ENCODE data around the gene CCDC85B. TPM values are rescaled to one million over a fixed set of nuclear protein-coding genes. Genes with fewer than 3 reads are reported as not detected.

The CCDC85B gene
- total and polyA plus RNA-seq, 10 donors: 38.7 to 131 (median 51.3) TPM

- H3K9me3 ChIP-seq: no peaks in the 10 kb centered on the region
- no peak overlapping the region for H3K4me3 ChIP-seq
- H3K27me3 ChIP-seq (replicated peaks in 1 of 7): peaks cover 0 to 9% (median 0%) of the 10 kb centered on the region in 7 donors
- WGBS, 5 donors: 59 to 83% (median 62%) methylated on average over 4 of the region's 4 CpGs
- DNase-seq: no peak
- intact Hi-C loops (cut with DNase I; ENCODE audit: low total_unique reads): no loop called here
- H3K36me3 ChIP-seq: no peaks in the 10 kb centered on the region
- TF ChIP-seq CTCF (IDR thresholded peaks at IDR 0.05 in 8 of 11, conservative IDR thresholded peaks at IDR 0.05 in 3 of 11) (no peak), POLR2AphosphoS5 (IDR thresholded peaks at IDR 0.05) (no peak), POLR2A (IDR thresholded peaks at IDR 0.05) (no peak)
- H3K4me1 ChIP-seq: peaks cover 0 to 17% (median 7%) of the 10 kb centered on the region in 6 donors
- H3K27ac ChIP-seq: no peak overlapping the region
Observed at GRCh38 chr11:65937766-65938165, 47.3 kb downstream of the CCDC85B start.

Other genes with a start within 250 kb of the CCDC85B start
- 100 to 1,000 TPM in 1 of 7 donors, 10 to 100 TPM in 6; 68.2 to 115 (median 85.3) TPM for gene RELA, start 227.8 kb upstream of the CCDC85B start, total RNA-seq
- 10 to 100 TPM; 25.8 to 43.0 (median 25.9) TPM for gene RELA, start 227.8 kb upstream of the CCDC85B start, polyA plus RNA-seq
- gene KAT5, start 178.4 kb upstream of the CCDC85B start, total RNA-seq: 10 to 100 TPM; 55.0 to 85.8 (median 63.6) TPM
- gene KAT5, start 178.4 kb upstream of the CCDC85B start, polyA plus RNA-seq: 100 to 1,000 TPM in 1 of 3 donors, 10 to 100 TPM in 2; 55.3 to 103 (median 72.4) TPM
- gene RNASEH2C, start 169.9 kb upstream of the CCDC85B start, total RNA-seq: 100 to 1,000 TPM in 2 of 7 donors, 10 to 100 TPM in 5; 51.0 to 141 (median 54.4) TPM
- gene RNASEH2C, start 169.9 kb upstream of the CCDC85B start, polyA plus RNA-seq: 100 to 1,000 TPM in 2 of 3 donors, 10 to 100 TPM in 1; 56.3 to 124 (median 112) TPM
- 10 to 100 TPM; 28.9 to 58.9 (median 33.1) TPM for gene AP5B1, start 109.7 kb upstream of the CCDC85B start, total RNA-seq
- gene AP5B1, start 109.7 kb upstream of the CCDC85B start, polyA plus RNA-seq: 10 to 100 TPM in 1 of 3 donors, 1 to 10 TPM in 2; 2.8 to 12.6 (median 3.3) TPM
- gene OVOL1, start 103.6 kb upstream of the CCDC85B start, total RNA-seq: under 1 TPM in 2 of 7 donors, not detected in 5; 0.14 to 0.47 TPM
- gene OVOL1, start 103.6 kb upstream of the CCDC85B start, polyA plus RNA-seq: under 1 TPM in 2 of 3 donors, not detected in 1; 0.03 to 0.06 TPM
- 1 to 10 TPM in 2 of 7 donors, under 1 TPM in 3, not detected in 2; 0.22 to 1.2 (median 0.77) TPM for gene SNX32, start 56.7 kb upstream of the CCDC85B start, total RNA-seq
- gene SNX32, start 56.7 kb upstream of the CCDC85B start, polyA plus RNA-seq: 1 to 10 TPM in 1 of 3 donors, under 1 TPM in 2; 0.45 to 1.5 (median 0.89) TPM
- 1,000 to 10,000 TPM in 2 of 7 donors, 100 to 1,000 TPM in 5; 666 to 1,219 (median 868) TPM for gene CFL1, start 32.5 kb upstream of the CCDC85B start, total RNA-seq
- gene CFL1, start 32.5 kb upstream of the CCDC85B start, polyA plus RNA-seq: 100 to 1,000 TPM; 562 to 869 (median 862) TPM
- 10 to 100 TPM; 54.8 to 77.3 (median 65.5) TPM for gene MUS81, start 30.2 kb upstream of the CCDC85B start, total RNA-seq
- 10 to 100 TPM; 71.2 to 93.5 (median 89.5) TPM for gene MUS81, start 30.2 kb upstream of the CCDC85B start, polyA plus RNA-seq
- gene EFEMP2, start 17.9 kb upstream of the CCDC85B start, total RNA-seq: 10 to 100 TPM; 21.0 to 53.5 (median 38.4) TPM
- gene EFEMP2, start 17.9 kb upstream of the CCDC85B start, polyA plus RNA-seq: 10 to 100 TPM; 22.5 to 39.1 (median 31.4) TPM
- gene CTSW, start 10.8 kb upstream of the CCDC85B start, total RNA-seq: 10 to 100 TPM; 18.8 to 38.2 (median 29.5) TPM
- 10 to 100 TPM in 2 of 3 donors, 1 to 10 TPM in 1; 5.6 to 13.2 (median 10.8) TPM for gene CTSW, start 10.8 kb upstream of the CCDC85B start, polyA plus RNA-seq
- 10 to 100 TPM; 52.3 to 79.0 (median 64.9) TPM for gene FIBP, start 2.2 kb upstream of the CCDC85B start, total RNA-seq
- gene FIBP, start 2.2 kb upstream of the CCDC85B start, polyA plus RNA-seq: 10 to 100 TPM; 61.9 to 66.3 (median 62.3) TPM
- gene FOSL1, start 9.7 kb downstream of the CCDC85B start, total RNA-seq: 1 to 10 TPM in 6 of 7 donors, under 1 TPM in 1; 0.42 to 5.4 (median 1.6) TPM
- 1 to 10 TPM in 2 of 3 donors, under 1 TPM in 1; 0.59 to 1.2 (median 1.2) TPM for gene FOSL1, start 9.7 kb downstream of the CCDC85B start, polyA plus RNA-seq
- gene C11orf68, start 28.4 kb downstream of the CCDC85B start, total RNA-seq: 10 to 100 TPM; 22.0 to 40.9 (median 31.7) TPM
- gene C11orf68, start 28.4 kb downstream of the CCDC85B start, polyA plus RNA-seq: 10 to 100 TPM; 34.3 to 44.9 (median 36.7) TPM
- gene DRAP1, start 28.8 kb downstream of the CCDC85B start, total RNA-seq: 10 to 100 TPM; 58.3 to 84.2 (median 69.6) TPM
- 100 to 1,000 TPM; 116 to 123 (median 122) TPM for gene DRAP1, start 28.8 kb downstream of the CCDC85B start, polyA plus RNA-seq
- gene TSGA10IP, start 54.8 kb downstream of the CCDC85B start, total RNA-seq: under 1 TPM in 1 of 7 donors, not detected in 6; 0.24 TPM
- under 1 TPM; 0.06 to 0.24 (median 0.14) TPM for gene TSGA10IP, start 54.8 kb downstream of the CCDC85B start, polyA plus RNA-seq
- 10 to 100 TPM; 26.6 to 64.7 (median 54.9) TPM for gene SART1, start 71.1 kb downstream of the CCDC85B start, total RNA-seq
- 100 to 1,000 TPM in 2 of 3 donors, 10 to 100 TPM in 1; 80.3 to 117 (median 109) TPM for gene SART1, start 71.1 kb downstream of the CCDC85B start, polyA plus RNA-seq
- 10 to 100 TPM; 24.5 to 39.2 (median 35.5) TPM for gene EIF1AD, start 111.5 kb downstream of the CCDC85B start, total RNA-seq
- 10 to 100 TPM; 14.3 to 22.0 (median 15.4) TPM for gene EIF1AD, start 111.5 kb downstream of the CCDC85B start, polyA plus RNA-seq
- 100 to 1,000 TPM in 3 of 7 donors, 10 to 100 TPM in 4; 50.5 to 139 (median 92.9) TPM for gene BANF1, start 111.8 kb downstream of the CCDC85B start, total RNA-seq
- gene BANF1, start 111.8 kb downstream of the CCDC85B start, polyA plus RNA-seq: 100 to 1,000 TPM; 151 to 219 (median 196) TPM
- not detected for gene CST6, start 121.3 kb downstream of the CCDC85B start, total RNA-seq
- 1 to 10 TPM in 1 of 3 donors, under 1 TPM in 2; 0.76 to 1.4 (median 0.93) TPM for gene CST6, start 121.3 kb downstream of the CCDC85B start, polyA plus RNA-seq
- gene CATSPER1, start 135.8 kb downstream of the CCDC85B start, total RNA-seq: 1 to 10 TPM in 3 of 7 donors, under 1 TPM in 2, not detected in 2; 0.70 to 1.2 (median 1.1) TPM
- under 1 TPM; 0.30 to 0.51 (median 0.50) TPM for gene CATSPER1, start 135.8 kb downstream of the CCDC85B start, polyA plus RNA-seq
- gene GAL3ST3, start 158.5 kb downstream of the CCDC85B start, total RNA-seq: not detected
- gene GAL3ST3, start 158.5 kb downstream of the CCDC85B start, polyA plus RNA-seq: under 1 TPM; 0.03 to 0.04 (median 0.03) TPM
- gene SF3B2, start 161.7 kb downstream of the CCDC85B start, total RNA-seq: 100 to 1,000 TPM; 139 to 195 (median 164) TPM
- gene SF3B2, start 161.7 kb downstream of the CCDC85B start, polyA plus RNA-seq: 100 to 1,000 TPM in 1 of 3 donors, 10 to 100 TPM in 2; 77.5 to 104 (median 89.9) TPM
- gene PACS1, start 179.6 kb downstream of the CCDC85B start, total RNA-seq: 100 to 1,000 TPM in 5 of 7 donors, 10 to 100 TPM in 2; 65.8 to 126 (median 110) TPM
- gene PACS1, start 179.6 kb downstream of the CCDC85B start, polyA plus RNA-seq: 10 to 100 TPM; 20.6 to 35.1 (median 20.9) TPM

Measured in spleen (tissue), 11 donors.